Motor neuron (in vitro differentiated cells): ENCODE results near the gene AFF3. TPM values are rescaled to one million over a fixed set of nuclear protein-coding genes. Genes with fewer than 3 reads are reported as not detected.
A peak's percentile ranks its signal among the peaks of the same experiment; 100 is the strongest.

Experiments used
- ATAC-seq, 8 experiments: fragments of 200-7000 bp; cut with Tn5 transposase; replicated peaks in 6 of 8; 2 replicates each; pipeline ENCODE4 v1.8.0; 2021; ENCODE audit warnings: mild to moderate bottlenecking in 8 of 8, moderate library complexity in 8 of 8
- H3K27ac ChIP-seq, 2 donors: fragments of 250-450 bp; sonication (Bioruptor Pico); 2 replicates each; pipeline ENCODE4 v1.9.0; 2021; ENCODE audit warnings: antibody characterized with exemption in 2 of 2, mild to moderate bottlenecking in 2 of 2, moderate library complexity in 1 of 2
- H3K4me1 ChIP-seq, 2 donors: fragments of 250-450 bp; sonication (Bioruptor Pico); replicated peaks in 1 of 2; 2 replicates each; pipeline ENCODE4 v1.6.1; 2021; ENCODE audit warnings: antibody characterized with exemption in 2 of 2, mild to moderate bottlenecking in 2 of 2, moderate library complexity in 1 of 2
- H3K4me3 ChIP-seq, 5 donors: fragments of 250-450 bp; sonication (Bioruptor Pico); 2 replicates each; pipeline ENCODE4 v1.9.0; 2021; ENCODE audit warnings: antibody characterized with exemption in 5 of 5, mild to moderate bottlenecking in 5 of 5, moderate library complexity in 4 of 5
- WGBS, 10 experiments: fragments of 450-650 bp; shearing (Covaris generic); methylation state at CpG; one replicate each; pipeline ENCODE4 v1.0.0; 2022; 5-methylcytosine and 5-hydroxymethylcytosine counted together
- in situ Hi-C, 9 experiments: fragments of 400-800 bp; cut with MboI; loops; one replicate each; pipeline ENCODE4 v1.15.0; 2021; ENCODE audit warnings: low sequenced_read_pairs in 9 of 9, low pct_unique_long_range_greater_than_20kb in 2 of 9; ENCODE audit not compliant: unreplicated experiment in 9 of 9
- total RNA-seq, 8 experiments: library from RNA; unstranded; fragments of 300-600 nt; gene quantifications; 2 replicates each; pipeline versions ENCODE4 v1.2.3 to v1.2.4, GENCODE V29; 2022

AFF3 gene
- total RNA-seq, 8 experiments from 2014 or later, result 0.99 to 33.6 (median 16.7) TPM

DNA sequence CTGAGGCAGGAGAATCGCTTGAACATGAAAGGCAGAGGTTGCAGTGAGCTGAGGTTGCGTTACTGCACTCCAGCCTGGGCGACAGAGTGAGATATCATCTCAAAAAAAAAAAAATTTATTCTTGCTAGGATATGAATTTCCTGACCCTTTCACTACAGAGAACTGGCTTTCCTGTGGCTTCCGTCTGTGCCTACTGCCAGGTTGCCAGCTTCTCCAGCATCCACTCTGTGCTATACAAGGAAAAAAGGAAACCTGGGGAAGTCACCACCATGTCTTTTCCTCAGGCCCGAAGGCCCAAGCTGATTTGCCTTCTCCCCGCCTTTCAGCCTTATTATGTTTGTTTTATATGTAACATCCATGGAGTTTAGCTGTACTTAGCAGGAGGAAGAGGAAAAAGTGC, 530.6 kb downstream of the AFF3 start:
- in situ Hi-C loops, result no loop called here
- Histone ChIP-seq H3K4me1 (peaks cover 0 to 7% of the 10 kb centered on the region in 2 donors), H3K4me3 (no peak overlapping the region), H3K27ac (no peak overlapping the region)
- ATAC-seq, result no peak
- WGBS, 10 experiments, result 81 to 100% (median 100%) methylated on average over 1 to 6 of the region's 6 CpGs; no CpG with 5 or more reads in 2 of the 10 experiments

DNA sequence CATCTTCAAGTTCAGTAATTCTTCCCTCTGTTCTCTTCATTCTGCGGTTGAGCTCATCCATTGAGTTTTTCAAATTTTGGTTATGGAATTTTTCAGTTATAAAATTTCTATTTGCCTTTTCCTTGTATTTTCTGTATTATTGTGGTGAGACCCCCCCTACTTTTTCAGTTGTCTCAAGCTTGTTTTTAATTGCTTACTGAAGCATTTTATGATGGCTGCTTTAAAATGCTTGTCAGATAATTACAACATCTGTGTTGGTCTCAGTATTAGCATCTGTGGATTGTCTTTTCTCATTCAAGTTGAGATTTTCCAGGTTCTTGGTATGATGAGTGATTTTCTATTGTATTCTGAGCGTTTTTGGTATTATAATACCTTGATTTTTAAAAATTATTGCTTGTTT, 531.4 kb downstream of the AFF3 start:
- Histone ChIP-seq H3K27ac (no peak overlapping the region), H3K4me3 (no peak overlapping the region), H3K4me1 (peaks cover 0 to 7% of the 10 kb centered on the region in 2 donors)
- in situ Hi-C loops, result no loop called here
- WGBS, 10 experiments, result 22 to 100% (median 59%) methylated on average over 1 to 2 of the region's 2 CpGs
- ATAC-seq, result no peak

DNA sequence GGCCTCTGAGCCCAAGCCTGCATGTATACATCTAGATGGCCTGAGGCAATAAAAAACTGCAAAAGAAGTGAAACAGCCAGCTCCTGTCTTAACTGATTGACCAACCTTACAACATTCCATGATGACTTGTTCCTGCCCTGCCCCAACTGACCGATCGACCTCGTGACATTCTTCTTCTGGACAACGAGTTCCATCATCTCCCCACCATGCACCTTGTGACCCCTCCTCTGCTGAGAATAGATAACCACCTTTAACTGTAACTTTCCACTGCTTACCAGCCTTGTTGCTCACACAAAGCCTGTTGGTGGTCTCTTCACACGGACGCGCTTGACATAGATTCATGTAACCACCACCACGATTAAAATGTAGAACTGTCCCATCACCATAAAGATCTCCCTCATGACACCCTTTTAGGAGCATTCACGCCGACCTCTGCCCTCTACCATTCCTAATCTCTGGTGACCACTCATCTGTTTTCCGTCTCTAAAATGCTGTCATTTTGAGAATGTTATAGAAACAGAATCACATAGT, 532.5 kb downstream of the AFF3 start:
- Histone ChIP-seq H3K4me3 (no peak overlapping the region), H3K27ac (no peak overlapping the region), H3K4me1 (peaks cover 0 to 7% of the 10 kb centered on the region in 2 donors)
- ATAC-seq, result no peak
- WGBS, 10 experiments, result 25 to 100% (median 73%) methylated on average over 1 to 11 of the region's 11 CpGs; no CpG with 5 or more reads in 1 of the 10 experiments
- in situ Hi-C loops, result no loop called here

DNA sequence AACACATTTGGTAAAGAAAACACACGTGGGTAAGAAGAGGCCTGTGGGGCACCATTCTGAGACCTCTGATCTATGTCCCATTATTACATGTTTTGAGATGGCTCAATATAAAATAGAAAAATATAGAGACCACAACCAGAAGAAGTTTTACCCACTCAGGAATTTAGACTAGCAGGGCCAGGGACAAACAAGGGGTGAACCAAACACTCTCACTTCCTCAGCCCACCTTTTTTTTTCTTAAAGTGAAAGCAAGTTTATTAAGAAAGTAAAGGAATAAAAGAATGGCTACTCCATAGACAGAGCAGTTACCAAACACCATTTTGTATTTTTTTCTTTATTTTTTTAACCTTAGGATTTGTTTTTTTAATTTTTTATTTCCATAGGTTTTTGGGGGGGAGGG, 533.5 kb downstream of the AFF3 start:
- WGBS, 10 experiments, result 0 to 57% (median 0%) methylated on average over 1 of the region's 1 CpG
- in situ Hi-C loops, result no loop called here
- ATAC-seq, result no peak
- no peak overlapping the region for H3K4me3 ChIP-seq
- H3K27ac ChIP-seq, result no peak overlapping the region
- no peaks in the 10 kb centered on the region for H3K4me1 ChIP-seq

DNA sequence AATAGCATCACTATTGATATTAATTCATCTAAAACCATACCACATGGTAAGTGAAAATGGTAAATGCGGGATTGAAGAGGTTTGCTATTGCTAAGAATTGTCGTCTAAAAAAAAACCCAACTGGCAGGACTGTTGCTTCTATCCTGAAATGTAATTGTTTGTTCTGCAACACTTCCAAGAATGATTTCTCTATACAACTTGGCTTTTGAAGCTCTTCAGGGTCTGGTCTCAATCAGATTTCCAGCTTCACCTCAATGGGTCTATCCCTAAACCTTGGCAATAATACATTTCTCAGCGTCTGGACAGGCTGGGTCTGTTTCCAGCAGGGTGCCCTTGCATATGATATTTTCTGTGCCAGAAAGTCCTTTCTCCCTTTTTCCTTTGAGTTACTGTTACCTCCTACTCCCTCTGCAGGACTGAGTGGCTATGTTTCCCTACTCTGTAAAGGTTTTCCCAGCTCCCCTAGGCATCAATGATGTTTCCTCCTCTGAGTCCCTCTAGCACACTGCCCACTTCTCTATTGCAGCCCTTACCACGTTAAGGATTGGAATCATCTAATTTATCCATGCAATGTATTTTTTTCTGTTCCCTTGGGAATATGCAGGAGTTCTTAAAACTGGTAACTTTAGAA, 534.4 kb downstream of the AFF3 start:
- peak in 2 of 8 experiments; percentile 38 to 43 for ATAC-seq
- H3K4me1 ChIP-seq, result peaks cover 0 to under 1% of the 10 kb centered on the region in 2 donors
- H3K27ac ChIP-seq, result no peak overlapping the region
- H3K4me3 ChIP-seq, result no peak overlapping the region
- 3 to 100% (median 60%) methylated on average over 1 to 4 of the region's 4 CpGs; no CpG with 5 or more reads in 2 of the 10 experiments for WGBS, 10 experiments
- in situ Hi-C loops, result no loop called here

DNA sequence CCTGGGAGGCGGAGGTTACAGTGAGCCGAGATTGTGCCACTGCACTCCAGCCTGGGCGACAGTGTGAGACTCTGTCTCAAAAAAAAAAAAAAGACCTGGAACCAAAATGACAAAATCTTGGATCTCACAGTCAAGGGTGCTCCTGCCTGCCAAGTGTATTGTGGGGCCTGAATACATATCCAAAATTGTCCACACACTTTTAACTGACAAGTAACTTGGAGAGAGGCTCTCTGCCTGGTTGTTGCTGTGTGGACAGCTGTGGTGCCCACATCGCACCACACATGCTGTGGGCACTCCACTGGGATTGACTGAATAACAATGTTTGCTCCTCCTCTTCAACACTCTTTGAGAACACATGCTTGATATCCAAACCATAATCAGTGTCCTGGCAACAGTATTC, 534.9 kb downstream of the AFF3 start:
- Histone ChIP-seq H3K4me1 (peaks cover 0 to 6% of the 10 kb centered on the region in 2 donors), H3K27ac (no peak overlapping the region), H3K4me3 (no peak overlapping the region)
- 20 to 100% (median 70%) methylated on average over 1 to 2 of the region's 4 CpGs; no CpG with 5 or more reads in 5 of the 10 experiments for WGBS, 10 experiments
- in situ Hi-C loops, result no loop called here
- ATAC-seq, result peak in 1 of 8 experiments; percentile 34

DNA sequence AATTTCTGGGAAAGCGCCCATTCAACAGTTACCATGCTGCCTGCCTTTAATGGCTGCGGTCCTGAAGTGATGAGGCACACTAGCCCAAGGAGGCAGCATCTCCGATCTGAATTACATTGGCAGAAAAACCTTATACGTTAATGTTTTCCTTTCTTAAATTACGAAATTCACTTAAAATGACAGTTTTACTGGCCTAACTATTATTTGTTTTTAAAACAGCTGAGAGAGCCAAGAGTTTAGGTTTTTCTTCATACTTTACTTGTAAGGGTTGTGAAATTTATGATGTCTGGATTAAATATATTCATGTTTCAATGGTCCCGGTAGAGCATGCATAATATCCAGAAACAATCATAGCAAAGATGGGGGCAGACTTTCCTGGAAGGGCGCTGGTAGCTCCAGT, 537.4 kb downstream of the AFF3 start:
- in situ Hi-C loops, result no loop called here
- no peak overlapping the region for H3K27ac ChIP-seq
- H3K4me1 ChIP-seq, result peaks cover 17 to 23% of the 10 kb centered on the region in 2 donors
- H3K4me3 ChIP-seq, result no peak overlapping the region
- no peak for ATAC-seq
- WGBS, 10 experiments, result 0 to 100% (median 80%) methylated on average over 1 to 7 of the region's 7 CpGs; no CpG with 5 or more reads in 1 of the 10 experiments

DNA sequence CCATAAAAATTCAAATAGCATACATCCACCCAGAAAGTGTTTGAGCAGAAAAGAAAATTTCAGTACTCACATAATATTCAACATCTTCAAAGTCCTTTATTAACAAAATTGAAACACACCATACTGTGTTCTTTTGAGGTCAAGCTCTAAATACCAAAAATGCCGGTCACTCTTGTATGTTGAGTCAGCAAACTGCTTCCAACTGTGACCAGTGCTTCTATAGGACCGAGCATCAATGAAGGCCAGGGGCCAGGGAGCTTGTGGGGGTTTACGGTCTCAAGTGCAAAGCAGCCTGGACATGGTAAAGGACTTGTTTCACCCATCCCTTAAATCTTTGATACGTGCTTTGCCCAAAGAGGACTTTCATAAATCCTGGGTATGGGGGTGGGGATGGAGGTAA, 539.9 kb downstream of the AFF3 start:
- H3K4me1 ChIP-seq, result peaks cover 37 to 42% of the 10 kb centered on the region in 2 donors
- WGBS, 10 experiments, result 60 to 90% (median 81%) methylated on average over 1 to 4 of the region's 4 CpGs; no CpG with 5 or more reads in 2 of the 10 experiments
- no peak for ATAC-seq
- in situ Hi-C loops, result no loop called here
- H3K4me3 ChIP-seq, result no peak overlapping the region
- H3K27ac ChIP-seq, result no peak overlapping the region

DNA sequence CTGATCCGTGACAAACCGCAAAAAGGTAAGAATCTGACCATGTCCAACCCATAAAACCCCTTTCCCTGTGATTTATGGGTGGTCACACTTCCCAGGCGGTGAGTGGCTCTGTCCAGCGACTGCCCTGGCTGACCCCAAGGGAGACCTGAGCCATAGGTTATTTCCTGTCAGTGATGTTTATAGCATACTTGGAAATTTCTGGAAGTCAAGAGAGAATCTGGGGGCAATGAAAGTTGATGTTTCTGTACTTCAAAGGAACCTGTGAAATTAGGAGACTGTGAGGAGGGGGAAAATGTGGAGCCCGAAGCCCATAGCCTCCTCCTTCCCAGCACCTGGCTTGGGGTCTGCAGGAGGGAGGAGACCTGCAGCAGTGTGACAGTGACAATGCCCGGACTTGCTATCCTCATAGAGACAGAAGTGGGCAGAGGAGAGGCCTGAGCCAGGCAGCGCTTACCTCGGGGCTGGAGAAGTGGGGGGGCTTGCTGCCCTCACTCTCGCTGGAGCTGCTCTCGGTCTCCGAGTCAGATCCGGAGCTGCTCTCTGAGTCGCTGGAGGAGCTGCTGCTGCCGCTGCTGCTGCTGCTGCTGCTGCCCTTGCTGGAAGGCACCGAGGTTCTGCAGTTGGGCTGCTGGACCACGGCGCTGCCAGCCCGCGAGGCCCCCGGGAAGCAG, 541.3 kb downstream of the AFF3 start:
- no peak overlapping the region for H3K4me3 ChIP-seq
- H3K4me1 ChIP-seq, result peaks cover 37 to 42% of the 10 kb centered on the region in 2 donors
- peak overlapping the region in 1 of 2 donors; percentile 31 for H3K27ac ChIP-seq
- peak in 5 of 8 experiments; percentile 66 to 83 (median 81) for ATAC-seq
- in situ Hi-C loops, result no loop called here
- 25 to 86% (median 45%) methylated on average over 2 to 6 of the region's 20 CpGs for WGBS, 10 experiments

DNA sequence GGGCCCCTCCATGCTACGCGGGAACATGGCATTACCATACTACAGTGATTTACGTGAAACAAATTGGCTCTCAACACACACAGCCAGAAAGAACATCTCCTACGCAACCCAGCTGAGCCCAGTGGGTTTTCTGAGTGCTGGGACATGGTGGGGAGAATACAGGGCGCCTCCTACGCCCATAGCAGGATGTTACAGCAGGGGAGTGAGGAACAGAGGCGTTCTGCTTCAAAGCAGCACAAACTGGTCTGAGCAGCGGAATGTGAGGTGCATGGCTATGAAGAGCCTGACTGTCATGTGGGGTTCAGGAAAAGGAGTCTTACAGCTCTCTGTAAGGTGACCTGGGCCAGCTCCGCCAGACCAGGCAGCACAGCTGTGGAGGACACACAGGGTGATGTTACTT, 543.9 kb downstream of the AFF3 start:
- ATAC-seq, result peak in 5 of 8 experiments; percentile 20 to 54 (median 39)
- H3K27ac ChIP-seq, result no peak overlapping the region
- no peak overlapping the region for H3K4me3 ChIP-seq
- peaks cover 37 to 42% of the 10 kb centered on the region in 2 donors for H3K4me1 ChIP-seq
- in situ Hi-C loops, result no loop called here
- 56 to 93% (median 88%) methylated on average over 2 to 6 of the region's 9 CpGs; no CpG with 5 or more reads in 4 of the 10 experiments for WGBS, 10 experiments

DNA sequence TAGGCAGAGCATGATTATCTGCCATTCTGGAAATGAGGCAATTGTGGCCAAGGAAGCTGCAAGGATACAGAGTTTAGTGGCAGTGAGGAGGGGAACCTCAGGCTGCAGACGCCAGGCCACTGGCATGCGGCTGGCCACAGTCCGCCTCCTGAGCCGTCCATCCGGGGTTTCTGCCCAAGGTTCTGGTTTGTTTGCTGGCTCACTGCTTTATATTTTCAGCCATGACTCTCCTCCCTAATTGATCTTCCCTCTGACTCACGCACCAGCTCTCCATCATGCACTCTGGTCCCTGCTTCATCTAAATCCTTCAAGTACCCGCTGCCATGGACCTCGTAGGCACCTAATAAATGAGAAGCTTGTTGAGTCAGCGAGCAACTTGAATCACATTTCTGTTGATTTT, 544.8 kb downstream of the AFF3 start:
- peak in 5 of 8 experiments; percentile 55 to 79 (median 71) for ATAC-seq
- Histone ChIP-seq H3K4me3 (no peak overlapping the region), H3K27ac (peak overlapping the region in 1 of 2 donors; percentile 27), H3K4me1 (peaks cover 37 to 38% of the 10 kb centered on the region in 2 donors)
- in situ Hi-C loops, result no loop called here
- WGBS, 10 experiments, result 64 to 96% (median 79%) methylated on average over 2 to 6 of the region's 9 CpGs; no CpG with 5 or more reads in 2 of the 10 experiments

DNA sequence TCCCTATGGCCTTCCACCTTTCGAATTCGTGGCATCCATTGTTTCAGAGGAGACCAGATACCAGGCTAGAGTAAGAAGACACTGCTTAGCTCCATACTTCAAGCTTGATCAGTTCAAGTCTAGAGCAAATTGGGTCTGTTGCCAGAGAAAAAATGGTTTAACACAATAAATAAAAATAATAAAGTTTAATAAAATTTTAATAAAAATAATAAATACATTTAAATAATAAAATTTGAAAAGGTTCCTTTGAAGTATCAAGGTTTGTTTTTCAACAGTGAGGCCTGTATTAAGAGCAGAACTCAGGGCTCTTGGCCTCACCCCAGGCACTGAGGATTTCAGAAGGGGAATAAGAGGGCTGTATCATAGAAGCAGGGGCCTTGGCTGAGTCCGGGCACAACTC, 547.0 kb downstream of the AFF3 start:
- in situ Hi-C loops, result no loop called here
- 64 to 100% (median 91%) methylated on average over 2 to 3 of the region's 3 CpGs; no CpG with 5 or more reads in 2 of the 10 experiments for WGBS, 10 experiments
- Histone ChIP-seq H3K27ac (no peak overlapping the region), H3K4me3 (no peak overlapping the region), H3K4me1 (peaks cover 22 to 24% of the 10 kb centered on the region in 2 donors)
- no peak for ATAC-seq

DNA sequence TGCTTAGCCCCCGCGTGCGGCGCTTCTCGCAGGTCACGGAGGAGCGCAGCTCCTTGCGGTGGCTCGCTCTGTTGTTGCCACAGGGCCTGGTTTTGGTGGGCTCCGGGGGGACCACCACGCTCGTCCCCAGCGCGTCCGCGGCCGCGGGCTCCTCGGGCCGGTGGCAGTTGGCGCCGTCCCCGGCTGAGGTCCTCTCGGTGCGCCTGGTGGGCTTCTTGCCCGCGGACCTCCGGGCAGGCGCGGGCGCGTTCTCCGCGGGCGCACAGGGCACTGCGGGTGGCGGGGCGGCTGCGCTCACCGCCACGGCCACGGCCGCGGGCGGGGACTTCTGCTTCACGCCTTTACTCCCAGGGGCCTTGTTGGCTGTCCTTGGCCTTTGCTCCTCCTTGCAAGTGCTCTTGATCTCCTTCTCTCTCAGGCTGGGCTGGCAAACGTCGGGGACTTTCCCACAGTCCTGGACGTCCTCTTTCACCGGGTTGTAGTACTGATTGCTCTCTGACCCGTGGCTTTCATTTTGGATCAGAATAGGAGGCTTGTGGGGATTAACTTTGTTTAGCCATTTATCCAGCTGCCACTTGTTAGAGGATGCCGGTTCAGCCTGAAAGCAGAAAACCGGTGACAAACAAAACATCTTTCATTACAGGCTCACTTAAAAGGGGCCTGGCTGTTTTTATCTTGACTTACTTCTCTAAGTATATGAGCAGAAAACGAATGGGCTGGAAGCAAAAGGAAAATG, 548.5 kb downstream of the AFF3 start:
- in situ Hi-C loops, result no loop called here
- 40 to 75% (median 49%) methylated on average over 2 to 7 of the region's 54 CpGs; no CpG with 5 or more reads in 4 of the 10 experiments for WGBS, 10 experiments

More for the DNA sequence above, 548.5 kb downstream of the AFF3 start:
- Histone ChIP-seq H3K27ac (no peak overlapping the region), H3K4me1 (peaks cover 13 to 14% of the 10 kb centered on the region in 2 donors), H3K4me3 (no peak overlapping the region)
- ATAC-seq, result no peak
